HCT116 (cell line): ENCODE measurements around the gene CYP4F12. TPM values are rescaled to one million over a fixed set of nuclear protein-coding genes. Genes with fewer than 3 reads are reported as not detected.

ENCODE experiments used
- ATAC-seq: fragments of 200-7000 bp; cut with Tn5 transposase; 2 replicates; pipeline ENCODE4 v1.9.1; 2020; ENCODE audit warnings: mild to moderate bottlenecking, moderate library complexity
- BruUV-seq: library from RNA; stranded (reverse); fragments of 400-500 nt; replicated peaks from 2 replicates; lab custom pipeline; 2021; lab: Mats Ljungman, UMichigan
- CTCF ChIA-PET: fragments of 300-600 bp; sonication (Branson Sonifier 250); formaldehyde crosslinking; loops from one replicate; lab custom pipeline; 2021; ENCODE audit warnings: antibody characterized with exemption; lab: Charles Lee
- POLR2A ChIA-PET: fragments of 300-600, 350-600 bp; sonication (Branson Sonifier 250); formaldehyde crosslinking; loops from one replicate; lab custom pipeline; 2021; ENCODE audit warnings: antibody characterized with exemption; lab: Charles Lee
- RAD21 ChIA-PET, 2 experiments: fragments of 300-600 bp; sonication (Branson Sonifier 250); formaldehyde crosslinking; loops; one replicate each; lab custom pipeline; 2023; ENCODE audit warnings: low total read pairs in 2 of 2; ENCODE audit not compliant: uncharacterized antibody in 2 of 2, unreplicated experiment in 2 of 2, low non-redundant PET in 1 of 2; lab: Charles Lee
- DNase-seq: peaks from one replicate; pipeline ENCODE4 v3.0.0-alpha.2; 2010; ENCODE audit warnings: low read depth, low spot score
- H2AFZ ChIP-seq: fragments of 200-600 bp; shearing (Covaris generic), sonication (generic); 2 replicates; pipeline ENCODE4 v1.6.1; 2017; ENCODE audit warnings: low read depth, mixed run types, mixed read lengths, antibody characterized with exemption, low read length; ENCODE audit not compliant: poor library complexity, severe bottlenecking
- H3K27ac ChIP-seq: 2 replicates; pipeline ENCODE4 v1.5.1; 2012; ENCODE audit warnings: low read depth, low read length
- H3K27me3 ChIP-seq: fragments of 200-600 bp; sonication (generic); 2 replicates; pipeline ENCODE4 v1.6.1; 2016; ENCODE audit warnings: mixed run types, low read length, mixed read lengths; ENCODE audit not compliant: insufficient read depth
- H3K36me3 ChIP-seq, 2 experiments: fragments of 200-500 bp in 1 of 2; fragments of 200-600 bp in 1 of 2; sonication (Bioruptor generic) in 1 of 2; sonication (generic) in 1 of 2; 2 replicates each; pipeline versions ENCODE4 v1.5.1 to v1.6.1; 2014 to 2016; ENCODE audit warnings: low read length in 2 of 2, inconsistent platforms in 1 of 2, mixed read lengths in 1 of 2, mixed run types in 1 of 2; ENCODE audit not compliant: insufficient read depth in 2 of 2, control insufficient read depth in 1 of 2
- H3K4me1 ChIP-seq, 2 experiments: fragments of 200-600 bp in 1 of 2; sonication (generic) in 1 of 2; 2 replicates each; pipeline versions ENCODE4 v1.5.1 to v1.6.1; 2012 to 2017; ENCODE audit warnings: low read length in 2 of 2, inconsistent platforms in 1 of 2, mild to moderate bottlenecking in 1 of 2, mixed read lengths in 1 of 2, mixed run types in 1 of 2, moderate library complexity in 1 of 2; ENCODE audit not compliant: insufficient read depth in 2 of 2, control insufficient read depth in 1 of 2
- H3K4me2 ChIP-seq: fragments of 200-600 bp; sonication (generic); 2 replicates; pipeline ENCODE4 v1.6.1; 2017; ENCODE audit warnings: mixed run types, low read length, mixed read lengths
- H3K4me3 ChIP-seq, 2 experiments: fragments of 200-600 bp in 1 of 2; sonication (generic) in 1 of 2; replicated peaks in 1 of 2; 2 replicates each; pipeline ENCODE4 v1.5.1; 2011 to 2016; ENCODE audit warnings: low read length in 2 of 2, control low read depth in 1 of 2, low read depth in 1 of 2, mild to moderate bottlenecking in 1 of 2, mixed read lengths in 1 of 2, mixed run types in 1 of 2
- H3K79me2 ChIP-seq: fragments of 200-600 bp; sonication (generic); 2 replicates; pipeline ENCODE4 v1.6.1; 2017; ENCODE audit warnings: mild to moderate bottlenecking, mixed run types, low read length, moderate library complexity, mixed read lengths; ENCODE audit not compliant: insufficient read depth
- H3K9ac ChIP-seq: fragments of 200-600 bp; sonication (generic); 2 replicates; pipeline ENCODE4 v1.6.1; 2016; ENCODE audit warnings: low read length, mixed read lengths
- H3K9me2 ChIP-seq: fragments of 200-600 bp; sonication (generic), shearing (Covaris generic); 2 replicates; pipeline ENCODE4 v1.6.1; 2017; ENCODE audit warnings: mixed run types, mild to moderate bottlenecking, moderate library complexity; ENCODE audit not compliant: insufficient read depth
- H3K9me3 ChIP-seq, 2 experiments: fragments of 200-500 bp in 1 of 2; fragments of 200-600 bp in 1 of 2; sonication (Bioruptor generic) in 1 of 2; sonication (generic) in 1 of 2; 2 replicates each; pipeline ENCODE4 v1.6.1; 2014 to 2017; ENCODE audit warnings: low read length in 2 of 2, mixed read lengths in 2 of 2, inconsistent platforms in 1 of 2, low read depth in 1 of 2, mild to moderate bottlenecking in 1 of 2, mixed run types in 1 of 2, moderate library complexity in 1 of 2; ENCODE audit not compliant: control insufficient read depth in 1 of 2, insufficient read depth in 1 of 2
- H4K20me1 ChIP-seq: fragments of 200-600 bp; sonication (generic), shearing (Covaris generic); 2 replicates; pipeline ENCODE4 v1.6.1; 2017; ENCODE audit warnings: mixed run types, mild to moderate bottlenecking, moderate library complexity; ENCODE audit not compliant: insufficient read depth
- ATF3 ChIP-seq: IDR thresholded peaks from 2 replicates; pipeline ENCODE4 v1.6.1; 2012
- CBX3 ChIP-seq: IDR thresholded peaks from 2 replicates; pipeline ENCODE4 v1.6.1; 2012; ENCODE audit warnings: low read depth
- CEBPB ChIP-seq: IDR thresholded peaks from 2 replicates; pipeline ENCODE4 v1.6.1; 2012; ENCODE audit warnings: low read depth
- EGR1 ChIP-seq: IDR thresholded peaks from 2 replicates; pipeline ENCODE4 v1.6.1; 2012; ENCODE audit warnings: low read depth
- ELF1 ChIP-seq: IDR thresholded peaks from 2 replicates; pipeline ENCODE4 v1.6.1; 2012; ENCODE audit warnings: low read depth, borderline replicate concordance
- EZH2 ChIP-seq: fragments of 200-600 bp; sonication (generic); IDR thresholded peaks from 2 replicates; pipeline ENCODE4 v1.6.1; 2017; ENCODE audit warnings: antibody characterized with exemption, mixed run types
- EZH2phosphoT487 ChIP-seq: fragments of 200-600 bp; IDR thresholded peaks from 2 replicates; pipeline ENCODE4 v1.6.1; 2018; ENCODE audit warnings: antibody characterized with exemption, borderline replicate concordance
- FOSL1 ChIP-seq: IDR thresholded peaks from 2 replicates; pipeline ENCODE4 v1.6.1; 2012; ENCODE audit warnings: low read depth
- POLR2A ChIP-seq: IDR thresholded peaks from 2 replicates; pipeline ENCODE4 v1.7.0; 2011; ENCODE audit warnings: borderline replicate concordance; ENCODE audit not compliant: insufficient read depth, insufficient read length; ENCODE audit errors: extremely low read depth
- POLR2AphosphoS5 ChIP-seq: IDR thresholded peaks from 2 replicates; pipeline ENCODE4 v1.6.1; 2011; ENCODE audit warnings: mild to moderate bottlenecking, low read depth, low read length, moderate library complexity
- RAD21 ChIP-seq: IDR thresholded peaks from 2 replicates; pipeline ENCODE4 v1.6.1; 2012; ENCODE audit warnings: low read depth, mild to moderate bottlenecking
- REST ChIP-seq: IDR thresholded peaks from 2 replicates; pipeline ENCODE4 v1.6.1; 2012; ENCODE audit warnings: low read depth
- SIN3A ChIP-seq: IDR thresholded peaks from 2 replicates; pipeline ENCODE4 v1.6.1; 2012; ENCODE audit warnings: low read depth
- SP1 ChIP-seq: IDR thresholded peaks from 2 replicates; pipeline ENCODE4 v1.6.1; 2012; ENCODE audit warnings: low read depth
- SRF ChIP-seq: IDR thresholded peaks from 2 replicates; pipeline ENCODE4 v1.6.1; 2012; ENCODE audit warnings: low read depth
- YY1 ChIP-seq: IDR thresholded peaks from 2 replicates; pipeline ENCODE4 v1.6.1; 2011; ENCODE audit warnings: low read length, low read depth, moderate library complexity, mild to moderate bottlenecking; ENCODE audit not compliant: insufficient replicate concordance; ENCODE audit errors: extremely low read depth
- ZNF274 ChIP-seq: fragments of 200-500 bp; sonication (Bioruptor generic); IDR thresholded peaks from 2 replicates; pipeline ENCODE4 v1.6.1; 2014; ENCODE audit warnings: mild to moderate bottlenecking, low read depth, low read length, inconsistent platforms
- intact Hi-C: fragments of 100-400 bp; cut with micrococcal nuclease; formaldehyde crosslinking; loops from 2 replicates; pipeline ENCODE4 v1.10.0; 2022
- total RNA-seq: library from RNA; stranded (reverse); gene quantifications from one replicate; pipeline ENCODE4 v1.2.1, GENCODE V29; 2021; ENCODE audit not compliant: unreplicated experiment
- TF ChIP-seq, protein P1 (sequence below), 3 experiments: fragments of 200-600 bp in 1 of 3; sonication (generic) in 1 of 3; IDR thresholded peaks in 2 of 3; conservative IDR thresholded peaks in 1 of 3; 2 replicates each; pipeline ENCODE4 v1.5.1; 2012 to 2017; ENCODE audit warnings: low read depth in 2 of 3, low read length in 2 of 3, antibody characterized with exemption in 1 of 3, borderline replicate concordance in 1 of 3, control low read depth in 1 of 3, mild to moderate bottlenecking in 1 of 3, mixed read lengths in 1 of 3, mixed run types in 1 of 3, moderate library complexity in 1 of 3; ENCODE audit not compliant: insufficient read depth in 1 of 3
- TF ChIP-seq, protein P2 (sequence below): IDR thresholded peaks from 2 replicates; pipeline ENCODE4 v1.6.1; 2011; ENCODE audit warnings: mild to moderate bottlenecking, low read length, moderate library complexity; ENCODE audit not compliant: insufficient replicate concordance; ENCODE audit errors: extremely low read depth
- TF ChIP-seq, protein P3 (sequence below): IDR thresholded peaks from 2 replicates; pipeline ENCODE4 v1.6.1; 2012

The CYP4F12 gene
- total RNA-seq, 1 experiment from 2014 or later = 4.4 TPM

DNA sequence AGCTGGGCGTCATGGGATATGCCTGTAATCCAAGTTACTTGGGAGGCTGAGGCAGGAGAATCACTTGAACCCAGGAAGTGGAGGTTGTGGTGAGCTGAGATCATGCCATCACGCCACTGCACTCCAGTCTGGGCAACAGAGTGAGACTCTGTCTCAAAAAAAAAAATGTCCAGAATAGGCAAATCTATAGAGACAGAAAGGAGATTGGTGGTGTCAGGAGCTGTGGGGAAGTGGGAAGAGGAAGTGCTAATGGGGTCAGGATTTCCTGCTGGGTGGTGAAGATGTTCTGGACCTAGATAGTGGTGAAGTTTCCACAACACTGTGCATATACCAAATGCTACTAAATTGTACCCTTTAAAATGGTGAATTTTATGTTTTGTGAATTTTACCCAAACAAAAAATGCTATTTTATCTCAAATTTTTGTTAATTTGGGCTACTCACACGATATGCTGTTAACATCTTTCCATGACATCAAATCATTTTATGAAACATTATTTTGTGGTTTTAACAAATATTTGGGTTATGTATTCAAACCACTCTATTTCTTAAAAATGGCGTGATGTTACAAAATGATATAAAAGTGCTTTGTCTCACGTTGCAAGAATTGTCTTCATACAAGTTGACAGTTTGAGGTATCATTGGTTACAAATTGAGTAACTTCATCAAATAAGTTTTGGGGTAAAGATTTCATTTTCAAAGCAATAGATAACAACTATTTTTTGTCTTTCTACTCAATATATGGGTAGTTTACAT lies 39.6 kb upstream of the CYP4F12 start:
- Histone ChIP-seq H2AFZ (no peak overlapping the region), H3K4me1 (peaks cover 0 to 7% of the 10 kb centered on the region in 2 experiments; a peak in 2 of 4 replicates), H4K20me1 (no peaks in the 10 kb centered on the region), H3K4me3 (no peak overlapping the region), H3K9me3 (no peaks in the 10 kb centered on the region), H3K9me2 (no peaks in the 10 kb centered on the region), H3K4me2 (no peak overlapping the region), H3K27ac (no peak overlapping the region), H3K9ac (no peak overlapping the region), H3K36me3 (no peaks in the 10 kb centered on the region), H3K79me2 (no peaks in the 10 kb centered on the region), H3K27me3 (no peaks in the 10 kb centered on the region)
- RAD21 ChIA-PET = no interaction called here
- CTCF ChIA-PET = no interaction called here
- ATAC-seq (no peak), DNase-seq (no peak)
- BruUV-seq = no TSS peak
- TF ChIP-seq CEBPB = no peak
- TF ChIP-seq POLR2AphosphoS5 = no peak
- TF ChIP-seq ZNF274 = no peak
- no peak for TF ChIP-seq SP1
- TF ChIP-seq EGR1 = no peak
- TF ChIP-seq EZH2phosphoT487 = no peak
- no peak for TF ChIP-seq SIN3A
- no peak for TF ChIP-seq ATF3
- TF ChIP-seq CBX3 = no peak
- no peak for TF ChIP-seq REST
- no peak for TF ChIP-seq POLR2A
- TF ChIP-seq FOSL1 = no peak
- no peak for TF ChIP-seq EZH2
- TF ChIP-seq, protein P1, sequence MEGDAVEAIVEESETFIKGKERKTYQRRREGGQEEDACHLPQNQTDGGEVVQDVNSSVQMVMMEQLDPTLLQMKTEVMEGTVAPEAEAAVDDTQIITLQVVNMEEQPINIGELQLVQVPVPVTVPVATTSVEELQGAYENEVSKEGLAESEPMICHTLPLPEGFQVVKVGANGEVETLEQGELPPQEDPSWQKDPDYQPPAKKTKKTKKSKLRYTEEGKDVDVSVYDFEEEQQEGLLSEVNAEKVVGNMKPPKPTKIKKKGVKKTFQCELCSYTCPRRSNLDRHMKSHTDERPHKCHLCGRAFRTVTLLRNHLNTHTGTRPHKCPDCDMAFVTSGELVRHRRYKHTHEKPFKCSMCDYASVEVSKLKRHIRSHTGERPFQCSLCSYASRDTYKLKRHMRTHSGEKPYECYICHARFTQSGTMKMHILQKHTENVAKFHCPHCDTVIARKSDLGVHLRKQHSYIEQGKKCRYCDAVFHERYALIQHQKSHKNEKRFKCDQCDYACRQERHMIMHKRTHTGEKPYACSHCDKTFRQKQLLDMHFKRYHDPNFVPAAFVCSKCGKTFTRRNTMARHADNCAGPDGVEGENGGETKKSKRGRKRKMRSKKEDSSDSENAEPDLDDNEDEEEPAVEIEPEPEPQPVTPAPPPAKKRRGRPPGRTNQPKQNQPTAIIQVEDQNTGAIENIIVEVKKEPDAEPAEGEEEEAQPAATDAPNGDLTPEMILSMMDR (IDR thresholded peaks at IDR 0.05 in 2 of 3, conservative IDR thresholded peaks at IDR 0.05 in 1 of 3; ENCODE audit: borderline replicate concordance in 1 of 3, insufficient read depth in 1 of 3, low read depth in 2 of 3, low read length in 2 of 3) = no peak
- TF ChIP-seq, protein P2, sequence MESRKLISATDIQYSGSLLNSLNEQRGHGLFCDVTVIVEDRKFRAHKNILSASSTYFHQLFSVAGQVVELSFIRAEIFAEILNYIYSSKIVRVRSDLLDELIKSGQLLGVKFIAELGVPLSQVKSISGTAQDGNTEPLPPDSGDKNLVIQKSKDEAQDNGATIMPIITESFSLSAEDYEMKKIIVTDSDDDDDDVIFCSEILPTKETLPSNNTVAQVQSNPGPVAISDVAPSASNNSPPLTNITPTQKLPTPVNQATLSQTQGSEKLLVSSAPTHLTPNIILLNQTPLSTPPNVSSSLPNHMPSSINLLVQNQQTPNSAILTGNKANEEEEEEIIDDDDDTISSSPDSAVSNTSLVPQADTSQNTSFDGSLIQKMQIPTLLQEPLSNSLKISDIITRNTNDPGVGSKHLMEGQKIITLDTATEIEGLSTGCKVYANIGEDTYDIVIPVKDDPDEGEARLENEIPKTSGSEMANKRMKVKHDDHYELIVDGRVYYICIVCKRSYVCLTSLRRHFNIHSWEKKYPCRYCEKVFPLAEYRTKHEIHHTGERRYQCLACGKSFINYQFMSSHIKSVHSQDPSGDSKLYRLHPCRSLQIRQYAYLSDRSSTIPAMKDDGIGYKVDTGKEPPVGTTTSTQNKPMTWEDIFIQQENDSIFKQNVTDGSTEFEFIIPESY = no peak
- TF ChIP-seq, protein P3, sequence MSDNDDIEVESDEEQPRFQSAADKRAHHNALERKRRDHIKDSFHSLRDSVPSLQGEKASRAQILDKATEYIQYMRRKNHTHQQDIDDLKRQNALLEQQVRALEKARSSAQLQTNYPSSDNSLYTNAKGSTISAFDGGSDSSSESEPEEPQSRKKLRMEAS = no peak
- TF ChIP-seq RAD21 = no peak
- no peak for TF ChIP-seq ELF1
- TF ChIP-seq YY1 = no peak
- no peak for TF ChIP-seq SRF
- intact Hi-C loops = no loop called here
- POLR2A ChIA-PET = no interaction called here
